Subcutaneous adipose tissue (tissue), 4 donors: ENCODE measurements around the gene GOLGB1. TPM values are rescaled to one million over a fixed set of nuclear protein-coding genes. Genes with fewer than 3 reads are reported as not detected.

Experiments
- CTCF ChIP-seq: fragments of 450-650 bp; IDR thresholded peaks from one replicate; pipeline ENCODE4 v1.5.1; 2016; ENCODE audit warnings: low read depth, mild to moderate bottlenecking, control low read depth, antibody characterized with exemption, moderate library complexity
- total RNA-seq, 4 donors: library from RNA; depleted of rRNA; stranded (reverse); fragments of >200 nt; gene quantifications; one replicate each; pipeline ENCODE4 v1.1.0, GENCODE V29; 2016

The GOLGB1 gene
- total RNA-seq, 4 donors from 2014 or later = 69.2 to 91.7 (median 86.4) TPM

- TF ChIP-seq CTCF = no peak
Observed at GRCh38 chr3:121659586-121659985, 90.0 kb downstream of the GOLGB1 start.

GRCh38 chr3:121658716-121659435 lies 90.7 kb downstream of the GOLGB1 start:
- TF ChIP-seq CTCF = no peak

GRCh38 chr3:121654493-121655385 lies 94.8 kb downstream of the GOLGB1 start:
- TF ChIP-seq CTCF = no peak

GRCh38 chr3:121651684-121652083 lies 97.9 kb downstream of the GOLGB1 start:
- TF ChIP-seq CTCF = no peak

- no peak for TF ChIP-seq CTCF
Observed at GRCh38 chr3:121649645-121650044, 99.9 kb downstream of the GOLGB1 start.

- no peak for TF ChIP-seq CTCF
Observed at GRCh38 chr3:121648219-121648958, 101.2 kb downstream of the GOLGB1 start.

GRCh38 chr3:121645054-121645453 lies 104.5 kb downstream of the GOLGB1 start:
- no peak for TF ChIP-seq CTCF
